Measurements from ENCODE around the gene MEI4. TPM values are rescaled to one million over a fixed set of nuclear protein-coding genes. Genes with fewer than 3 reads are reported as not detected.

The MEI4 gene
- total and polyA plus RNA-seq, 2 donors (not counting 1 experiment from before 2014, with no cell fraction given): not detected

GRCh38 chr6:77857421-77857820 lies 204.6 kb downstream of the MEI4 start:
- no peak overlapping the region for H3K4me3 Mint-ChIP-seq
- H3K9me3 Mint-ChIP-seq (ENCODE audit: insufficient read depth): peaks cover 3% of the 10 kb centered on the region
- no peak overlapping the region for H3K9ac ChIP-seq (ENCODE audit: low read length)
- H3K9me3 ChIP-seq (ENCODE audit: control extremely low read depth in 1 of 3, control insufficient read depth in 2 of 3, insufficient read depth in 1 of 3, low read length in 2 of 3): peaks cover 0 to 7% (median 0%) of the 10 kb centered on the region in 3 donors
- no peaks in the 10 kb centered on the region for H3K27me3 Mint-ChIP-seq
- no peak overlapping the region for H2AFZ ChIP-seq (ENCODE audit: insufficient read depth, low read depth, low read length, poor library complexity, severe bottlenecking)
- H4K20me1 ChIP-seq (ENCODE audit: control insufficient read depth, insufficient read depth, low read length, poor library complexity, severe bottlenecking): no peaks in the 10 kb centered on the region
- H3K4me2 ChIP-seq (replicated peaks; ENCODE audit: low read depth, low read length, poor library complexity, severe bottlenecking): no peak overlapping the region
- H3K27ac ChIP-seq (ENCODE audit: low read length in 2 of 2): no peak overlapping the region
- CTCF ChIA-PET: no interaction called here
- H3K4me1 ChIP-seq (ENCODE audit: control insufficient read depth in 2 of 2, insufficient read depth in 2 of 2, low read length in 2 of 2): no peaks in the 10 kb centered on the region
- TF ChIP-seq EZH2 (IDR thresholded peaks at IDR 0.05; ENCODE audit: borderline replicate concordance, insufficient read depth, low read depth, low read length, poor library complexity, severe bottlenecking): no peak
- TF ChIP-seq, protein P1, sequence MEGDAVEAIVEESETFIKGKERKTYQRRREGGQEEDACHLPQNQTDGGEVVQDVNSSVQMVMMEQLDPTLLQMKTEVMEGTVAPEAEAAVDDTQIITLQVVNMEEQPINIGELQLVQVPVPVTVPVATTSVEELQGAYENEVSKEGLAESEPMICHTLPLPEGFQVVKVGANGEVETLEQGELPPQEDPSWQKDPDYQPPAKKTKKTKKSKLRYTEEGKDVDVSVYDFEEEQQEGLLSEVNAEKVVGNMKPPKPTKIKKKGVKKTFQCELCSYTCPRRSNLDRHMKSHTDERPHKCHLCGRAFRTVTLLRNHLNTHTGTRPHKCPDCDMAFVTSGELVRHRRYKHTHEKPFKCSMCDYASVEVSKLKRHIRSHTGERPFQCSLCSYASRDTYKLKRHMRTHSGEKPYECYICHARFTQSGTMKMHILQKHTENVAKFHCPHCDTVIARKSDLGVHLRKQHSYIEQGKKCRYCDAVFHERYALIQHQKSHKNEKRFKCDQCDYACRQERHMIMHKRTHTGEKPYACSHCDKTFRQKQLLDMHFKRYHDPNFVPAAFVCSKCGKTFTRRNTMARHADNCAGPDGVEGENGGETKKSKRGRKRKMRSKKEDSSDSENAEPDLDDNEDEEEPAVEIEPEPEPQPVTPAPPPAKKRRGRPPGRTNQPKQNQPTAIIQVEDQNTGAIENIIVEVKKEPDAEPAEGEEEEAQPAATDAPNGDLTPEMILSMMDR (IDR thresholded peaks at IDR 0.05): no peak
- no peaks in the 10 kb centered on the region for H3K79me2 ChIP-seq (ENCODE audit: control insufficient read depth, insufficient read depth, low read length)
- H3K4me3 ChIP-seq (ENCODE audit: control extremely low read depth in 1 of 5, extremely low read depth in 1 of 5, insufficient read depth in 1 of 5, low read depth in 2 of 5, low read length in 4 of 5): no peak overlapping the region
- H3K27ac Mint-ChIP-seq: no peak overlapping the region
- DNase-seq (no peak), ATAC-seq (ENCODE audit: low read depth) (no peak)
- no peaks in the 10 kb centered on the region for H3K4me1 Mint-ChIP-seq
- H3K36me3 ChIP-seq (replicated peaks in 1 of 2; ENCODE audit: control extremely low read depth in 1 of 2, control insufficient read depth in 1 of 2, extremely low read depth in 1 of 2, insufficient read depth in 2 of 2, low read length in 1 of 2): no peaks in the 10 kb centered on the region
- H3K27me3 ChIP-seq (replicated peaks in 1 of 4; ENCODE audit: control extremely low read depth in 1 of 4, control insufficient read depth in 3 of 4, insufficient read depth in 4 of 4, low read length in 3 of 4): no peaks in the 10 kb centered on the region
- intact Hi-C loops (cut with micrococcal nuclease): no loop called here
- POLR2A ChIA-PET: no interaction called here

DNA sequence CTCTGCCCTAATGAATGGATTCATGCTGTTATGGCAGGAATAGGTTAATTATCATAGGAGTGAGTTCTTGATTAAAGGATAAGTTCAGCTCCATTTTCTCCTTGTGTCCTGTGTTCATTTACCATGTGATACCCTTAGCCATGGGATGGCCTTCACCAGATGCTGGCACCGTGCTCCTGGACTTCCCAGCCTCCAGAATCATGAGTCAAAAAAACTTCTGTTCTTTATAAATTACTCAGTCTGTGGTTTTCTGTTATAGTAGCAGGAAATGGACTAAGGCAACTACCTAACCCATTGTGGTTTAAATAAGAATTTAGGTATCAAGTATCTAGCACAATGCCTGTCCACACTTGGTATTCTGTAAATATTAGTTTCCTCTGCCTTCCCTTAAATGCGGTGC lies 223.5 kb downstream of the MEI4 start:
- Histone ChIP-seq H3K79me2 (ENCODE audit: control insufficient read depth, insufficient read depth, low read length) (no peaks in the 10 kb centered on the region), H4K20me1 (ENCODE audit: control insufficient read depth, insufficient read depth, low read length, poor library complexity, severe bottlenecking) (no peaks in the 10 kb centered on the region), H3K4me2 (replicated peaks; ENCODE audit: low read depth, low read length, poor library complexity, severe bottlenecking) (no peak overlapping the region), H3K9ac (ENCODE audit: low read length) (no peak overlapping the region), H3K4me1 (ENCODE audit: control insufficient read depth in 2 of 2, insufficient read depth in 2 of 2, low read length in 2 of 2) (no peaks in the 10 kb centered on the region), H3K27me3 (replicated peaks in 1 of 4; ENCODE audit: control extremely low read depth in 1 of 4, control insufficient read depth in 3 of 4, insufficient read depth in 4 of 4, low read length in 3 of 4) (no peaks in the 10 kb centered on the region), H2AFZ (ENCODE audit: insufficient read depth, low read depth, low read length, poor library complexity, severe bottlenecking) (no peak overlapping the region), H3K4me3 (ENCODE audit: control extremely low read depth in 1 of 5, extremely low read depth in 1 of 5, insufficient read depth in 1 of 5, low read depth in 2 of 5, low read length in 4 of 5) (no peak overlapping the region), H3K9me3 (ENCODE audit: control extremely low read depth in 1 of 3, control insufficient read depth in 2 of 3, insufficient read depth in 1 of 3, low read length in 2 of 3) (peaks cover 0 to 4% (median 0%) of the 10 kb centered on the region in 3 donors), H3K27ac (ENCODE audit: low read length in 2 of 2) (no peak overlapping the region), H3K36me3 (replicated peaks in 1 of 2; ENCODE audit: control extremely low read depth in 1 of 2, control insufficient read depth in 1 of 2, extremely low read depth in 1 of 2, insufficient read depth in 2 of 2, low read length in 1 of 2) (no peaks in the 10 kb centered on the region)
- TF ChIP-seq EZH2 (IDR thresholded peaks at IDR 0.05; ENCODE audit: borderline replicate concordance, insufficient read depth, low read depth, low read length, poor library complexity, severe bottlenecking): no peak
- TF ChIP-seq, protein P1 (IDR thresholded peaks at IDR 0.05): no peak
- no CpG with 5 or more reads among the region's 2 CpGs for WGBS (ENCODE audit: insufficient coverage)
- ATAC-seq (ENCODE audit: low read depth) (no peak), DNase-seq (no peak)
- Mint-ChIP-seq H3K9me3 (ENCODE audit: insufficient read depth) (peaks cover 3% of the 10 kb centered on the region), H3K27ac (no peak overlapping the region), H3K4me1 (no peaks in the 10 kb centered on the region), H3K27me3 (no peaks in the 10 kb centered on the region), H3K4me3 (no peak overlapping the region)
- intact Hi-C loops (cut with micrococcal nuclease): no loop called here
- ChIA-PET CTCF (no interaction called here), POLR2A (no interaction called here)

Data from B cell (primary cell).